ENCODE data around the gene IER5L. TPM values are rescaled to one million over a fixed set of nuclear protein-coding genes. Genes with fewer than 3 reads are reported as not detected.

The IER5L gene
- total and polyA plus RNA-seq, 2 of the 8 experiments (the other 6 are each of a cell fraction or from before 2014, with no cell fraction given): 0.65 to 1.0 TPM

- H3K23me2 ChIP-seq (ENCODE audit: low read depth, low read length): peaks cover 3% of the 10 kb centered on the region; the same call in 1 of the 2 replicates
- no peaks in the 10 kb centered on the region for H3K36me3 ChIP-seq (ENCODE audit: control insufficient read depth in 2 of 4, insufficient read depth in 4 of 4, low read length in 3 of 4)
- no peak overlapping the region for H3K27ac ChIP-seq (ENCODE audit: low read depth, low read length)
- H3K4me1 ChIP-seq (replicated peaks in 1 of 4; ENCODE audit: control insufficient read depth in 3 of 4, insufficient read depth in 4 of 4, low read length in 3 of 4): peaks cover 0 to 24% (median 13%) of the 10 kb centered on the region in 4 experiments; a peak in 6 of 7 replicates
- H2BK15ac ChIP-seq (ENCODE audit: low read length): 0 out of 2 replicates have a peak overlapping the region, but pooled peaks have one; percentile 37
- no peaks in the 10 kb centered on the region for H4K20me1 ChIP-seq (replicated peaks in 1 of 2; ENCODE audit: control insufficient read depth in 1 of 2, insufficient read depth in 2 of 2, low read length in 2 of 2)
- no peak overlapping the region for H3K4ac ChIP-seq (replicated peaks; ENCODE audit: insufficient read length, low read depth, low read length)
- H2BK5ac ChIP-seq (ENCODE audit: low read depth, low read length): no peak overlapping the region
- H3K27me3 ChIP-seq (replicated peaks in 1 of 4; ENCODE audit: control insufficient read depth in 3 of 4, extremely low read depth in 1 of 4, insufficient read depth in 3 of 4, low read length in 3 of 4): no peaks in the 10 kb centered on the region
- no peak overlapping the region for H4K91ac ChIP-seq (replicated peaks; ENCODE audit: insufficient read length, low read length)
- no peak overlapping the region for H2AK5ac ChIP-seq (ENCODE audit: low read depth, low read length)
- no peak overlapping the region for H2BK12ac ChIP-seq (ENCODE audit: low read depth, low read length)
- no peak overlapping the region for H3K4me3 ChIP-seq (ENCODE audit: extremely low read depth in 1 of 4, insufficient read depth in 2 of 4, low read depth in 3 of 4, low read length in 4 of 4)
- H3K79me2 ChIP-seq (ENCODE audit: control insufficient read depth in 1 of 2, insufficient read depth in 2 of 2, low read length in 2 of 2): no peaks in the 10 kb centered on the region
- ChIA-PET POLR2A (ENCODE audit: partially characterized antibody) (interaction anchor here (0.6 to 1.1 kb wide), 5 partner anchors 12 to 258 kb away, joined by 3 to 4 read pairs (median 3); no protein-coding TSS in a partner anchor), CTCF (ENCODE audit: partially characterized antibody) (interaction anchor here (0.6 to 2.2 kb wide), 9 partner anchors 8 to 162 kb away, joined by 3 to 6 read pairs (median 4); no protein-coding TSS in a partner anchor)
- no peak overlapping the region for H2AFZ ChIP-seq (ENCODE audit: low read length)
- H4K5ac ChIP-seq (ENCODE audit: insufficient read length, low read depth, low read length): no peak overlapping the region
- 0 out of 2 replicates have a peak overlapping the region, but pooled peaks have one; percentile 24 for H3K18ac ChIP-seq (ENCODE audit: extremely low read depth, low read length)
- no peak overlapping the region for H3K9ac ChIP-seq (replicated peaks in 1 of 4; ENCODE audit: extremely low read depth in 1 of 4, low read depth in 3 of 4, low read length in 3 of 4)
- FAIRE-seq (no peak), DNase-seq (ENCODE audit: low read depth in 1 of 2, low spot score in 2 of 2) (no peak)
- H3K9me3 ChIP-seq (ENCODE audit: insufficient read depth in 2 of 2, low read depth in 1 of 2, low read length in 1 of 2): no peaks in the 10 kb centered on the region
- no peak overlapping the region for H4K8ac ChIP-seq (ENCODE audit: extremely low read depth, insufficient read depth, low read length)
- no peak overlapping the region for H3K23ac ChIP-seq (ENCODE audit: insufficient read length)
- 77% methylated on average over 3 of the region's 3 CpGs; no CpG with 5 or more reads in 1 of the 2 experiments for WGBS, 2 experiments (ENCODE audit: extremely low coverage in 1 of 2, insufficient coverage in 1 of 2, insufficient read length in 1 of 2, insufficient replicate concordance in 2 of 2, low coverage in 1 of 2, low lambda C conversion rate in 2 of 2, missing lambda C conversion rate in 1 of 2)
- H3K79me1 ChIP-seq (ENCODE audit: low read depth, low read length): no peaks in the 10 kb centered on the region; the same call in 1 of the 2 replicates
- no peak overlapping the region for H3K56ac ChIP-seq (replicated peaks; ENCODE audit: insufficient read length, low read depth, low read length)
- H3K4me2 ChIP-seq (ENCODE audit: insufficient read depth in 1 of 2, low read depth in 2 of 2, low read length in 2 of 2): no peak overlapping the region; a peak in 1 of 4 replicates
- H2BK120ac ChIP-seq (replicated peaks; ENCODE audit: low read depth, low read length): no peak overlapping the region
- no peak overlapping the region for H2BK20ac ChIP-seq (ENCODE audit: low read length)
- H3K14ac ChIP-seq (ENCODE audit: insufficient read length): no peak overlapping the region
- no peak for TF ChIP-seq SIX5 (IDR thresholded peaks at IDR 0.05; ENCODE audit: low read depth, low read length)
- no peak for TF ChIP-seq POU5F1 (IDR thresholded peaks at IDR 0.05; ENCODE audit: low read depth, low read length)
- TF ChIP-seq CTCF (IDR thresholded peaks at IDR 0.05; ENCODE audit: control extremely low read depth in 1 of 3, insufficient read depth in 1 of 3, low read depth in 1 of 3, low read length in 3 of 3): no peak
- no peak for TF ChIP-seq GABPA (IDR thresholded peaks at IDR 0.05; ENCODE audit: borderline replicate concordance, insufficient read depth, low read length)
- TF ChIP-seq FOSL1 (IDR thresholded peaks at IDR 0.05; ENCODE audit: insufficient read depth, low read depth, low read length): no peak
- TF ChIP-seq ATF3 (IDR thresholded peaks at IDR 0.05; ENCODE audit: insufficient read depth, low read depth, low read length): no peak
Observed at GRCh38 chr9:129225490-129225778, 47.4 kb upstream of the IER5L start.
